VCaP (cell line): Measurements from ENCODE around the gene CYSRT1.
A peak's percentile ranks its signal among the peaks of the same experiment; 100 is the strongest.

Experiments
- H3K27ac ChIP-seq: fragments of 450-650 bp; 2 replicates; pipeline ENCODE4 v1.5.1; 2017
- TF ChIP-seq, protein P1 (sequence below): fragments of 450-650 bp; conservative IDR thresholded peaks from 2 replicates; pipeline ENCODE4 v1.5.1; 2017; ENCODE audit warnings: mild to moderate bottlenecking, moderate library complexity

The CYSRT1 gene

DNA sequence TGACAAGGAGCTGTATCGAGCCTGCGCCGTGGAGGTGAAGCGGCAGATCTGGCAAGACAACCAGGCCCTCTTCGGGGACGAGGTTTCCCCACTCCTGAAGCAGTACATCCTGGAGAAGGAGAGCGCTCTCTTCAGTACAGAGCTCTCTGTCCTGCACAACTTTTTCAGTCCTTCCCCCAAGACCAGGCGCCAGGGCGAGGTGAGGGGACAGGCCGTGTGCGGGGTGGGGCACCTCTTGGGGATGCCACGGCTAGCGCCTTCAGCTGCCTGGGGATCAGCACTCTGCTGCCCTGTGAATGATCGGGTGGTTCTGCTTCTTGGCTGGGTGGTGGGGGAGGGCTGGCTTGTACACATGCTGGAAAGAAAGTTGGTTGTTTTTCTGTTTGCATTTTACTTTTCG, 31.9 kb downstream of the CYSRT1 start:
- peak overlapping the region; percentile 91; the same call in 1 of the 2 replicates for H3K27ac ChIP-seq
- TF ChIP-seq, protein P1, sequence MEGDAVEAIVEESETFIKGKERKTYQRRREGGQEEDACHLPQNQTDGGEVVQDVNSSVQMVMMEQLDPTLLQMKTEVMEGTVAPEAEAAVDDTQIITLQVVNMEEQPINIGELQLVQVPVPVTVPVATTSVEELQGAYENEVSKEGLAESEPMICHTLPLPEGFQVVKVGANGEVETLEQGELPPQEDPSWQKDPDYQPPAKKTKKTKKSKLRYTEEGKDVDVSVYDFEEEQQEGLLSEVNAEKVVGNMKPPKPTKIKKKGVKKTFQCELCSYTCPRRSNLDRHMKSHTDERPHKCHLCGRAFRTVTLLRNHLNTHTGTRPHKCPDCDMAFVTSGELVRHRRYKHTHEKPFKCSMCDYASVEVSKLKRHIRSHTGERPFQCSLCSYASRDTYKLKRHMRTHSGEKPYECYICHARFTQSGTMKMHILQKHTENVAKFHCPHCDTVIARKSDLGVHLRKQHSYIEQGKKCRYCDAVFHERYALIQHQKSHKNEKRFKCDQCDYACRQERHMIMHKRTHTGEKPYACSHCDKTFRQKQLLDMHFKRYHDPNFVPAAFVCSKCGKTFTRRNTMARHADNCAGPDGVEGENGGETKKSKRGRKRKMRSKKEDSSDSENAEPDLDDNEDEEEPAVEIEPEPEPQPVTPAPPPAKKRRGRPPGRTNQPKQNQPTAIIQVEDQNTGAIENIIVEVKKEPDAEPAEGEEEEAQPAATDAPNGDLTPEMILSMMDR: no peak

DNA sequence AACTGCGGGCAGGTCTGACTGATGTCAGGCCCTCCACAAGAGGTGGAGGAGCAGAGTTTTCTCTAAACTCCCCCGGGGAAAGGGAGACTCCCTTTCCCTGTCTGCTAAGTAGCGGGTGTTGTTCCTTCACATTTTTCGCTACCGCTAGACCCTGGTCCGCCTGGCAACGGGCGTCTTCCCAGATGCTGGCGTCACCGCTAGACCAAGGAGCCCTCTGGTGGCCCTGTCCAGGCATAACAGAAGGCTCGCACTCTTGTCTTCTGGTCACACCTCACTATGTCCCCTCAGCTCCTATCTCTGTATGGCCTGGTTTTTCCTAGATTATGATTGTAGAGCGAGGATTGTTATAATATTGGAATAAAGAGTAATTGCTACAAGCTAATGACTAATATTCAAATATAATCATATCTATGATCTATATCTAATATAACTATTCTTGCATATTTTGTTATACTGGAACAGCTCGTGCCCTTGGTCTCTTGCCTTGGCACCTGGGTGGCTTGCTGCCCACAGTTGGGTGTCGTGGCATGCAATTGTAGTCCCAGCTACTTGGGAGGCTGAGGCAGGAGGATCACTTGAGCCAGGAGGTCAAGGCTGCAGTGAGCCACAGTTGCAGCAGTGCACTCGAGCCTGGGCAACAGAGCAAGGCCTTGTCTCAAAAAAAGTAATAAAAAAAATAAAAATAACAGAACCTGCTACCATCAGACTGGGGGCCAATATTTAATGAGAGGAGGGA, 37.4 kb downstream of the CYSRT1 start:
- TF ChIP-seq, protein P1: peak; percentile 80
- peak overlapping the region; percentile 22; the same call in 1 of the 2 replicates for H3K27ac ChIP-seq

DNA sequence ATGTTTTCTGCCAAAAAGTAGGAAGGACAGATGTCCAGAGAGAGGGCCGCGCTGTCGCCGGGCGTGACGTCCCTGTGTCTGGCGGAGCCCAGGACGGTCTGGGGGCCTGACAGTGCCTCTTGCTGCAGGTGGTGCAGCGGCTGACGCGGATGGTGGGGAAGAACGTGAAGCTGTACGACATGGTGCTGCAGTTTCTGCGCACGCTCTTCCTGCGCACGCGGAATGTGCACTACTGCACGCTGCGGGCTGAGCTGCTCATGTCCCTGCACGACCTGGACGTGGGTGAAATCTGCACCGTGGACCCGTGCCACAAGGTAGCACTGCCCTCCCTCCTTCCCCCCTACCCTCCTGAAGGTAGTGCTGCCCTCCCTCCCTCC, 37.9 kb downstream of the CYSRT1 start:
- TF ChIP-seq, protein P1: no peak

DNA sequence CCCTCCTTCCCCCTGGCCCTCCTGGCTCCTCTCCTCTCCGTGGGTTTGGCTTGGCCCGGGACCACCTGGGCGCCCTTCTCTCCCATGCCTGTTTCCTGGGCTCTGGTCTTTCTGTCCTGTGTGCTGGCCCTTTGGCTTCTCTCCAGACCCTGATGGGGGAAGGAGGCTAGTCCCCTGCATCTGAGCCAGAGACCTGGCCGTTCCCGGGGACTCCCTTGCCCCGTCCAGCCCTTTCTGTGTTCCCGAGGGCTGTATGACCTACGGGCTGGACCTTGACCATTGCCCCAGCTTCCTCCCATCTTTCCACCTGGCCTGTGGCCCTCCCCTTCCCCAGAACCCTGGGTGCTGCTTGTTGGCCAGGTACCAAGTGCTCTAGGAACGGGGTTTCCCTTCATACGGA, 38.5 kb downstream of the CYSRT1 start:
- TF ChIP-seq, protein P1: no peak
- peak overlapping the region; percentile 18 for H3K27ac ChIP-seq

More for the DNA sequence above, 37.9 kb downstream of the CYSRT1 start:
- peak overlapping the region; percentile 22; the same call in 1 of the 2 replicates for H3K27ac ChIP-seq

DNA sequence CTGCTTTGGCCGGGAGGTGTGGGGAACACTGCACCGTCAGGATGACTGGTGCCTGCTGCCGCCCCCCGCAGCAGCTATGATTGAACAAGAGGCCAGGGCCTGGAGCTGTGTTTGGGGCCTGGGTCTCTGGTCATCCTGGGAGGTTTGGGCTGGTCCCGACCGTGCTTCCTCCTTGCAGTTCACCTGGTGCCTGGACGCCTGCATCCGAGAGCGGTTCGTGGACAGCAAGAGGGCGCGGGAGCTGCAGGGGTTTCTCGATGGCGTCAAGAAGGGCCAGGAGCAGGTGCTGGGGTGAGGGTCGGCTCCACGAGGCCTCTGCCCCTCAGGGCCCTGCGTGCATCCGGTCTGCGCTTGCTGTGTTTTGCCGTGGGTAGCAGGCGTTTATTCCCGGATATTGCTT, 39.1 kb downstream of the CYSRT1 start:
- H3K27ac ChIP-seq: peak overlapping the region; percentile 18
- TF ChIP-seq, protein P1: no peak

DNA sequence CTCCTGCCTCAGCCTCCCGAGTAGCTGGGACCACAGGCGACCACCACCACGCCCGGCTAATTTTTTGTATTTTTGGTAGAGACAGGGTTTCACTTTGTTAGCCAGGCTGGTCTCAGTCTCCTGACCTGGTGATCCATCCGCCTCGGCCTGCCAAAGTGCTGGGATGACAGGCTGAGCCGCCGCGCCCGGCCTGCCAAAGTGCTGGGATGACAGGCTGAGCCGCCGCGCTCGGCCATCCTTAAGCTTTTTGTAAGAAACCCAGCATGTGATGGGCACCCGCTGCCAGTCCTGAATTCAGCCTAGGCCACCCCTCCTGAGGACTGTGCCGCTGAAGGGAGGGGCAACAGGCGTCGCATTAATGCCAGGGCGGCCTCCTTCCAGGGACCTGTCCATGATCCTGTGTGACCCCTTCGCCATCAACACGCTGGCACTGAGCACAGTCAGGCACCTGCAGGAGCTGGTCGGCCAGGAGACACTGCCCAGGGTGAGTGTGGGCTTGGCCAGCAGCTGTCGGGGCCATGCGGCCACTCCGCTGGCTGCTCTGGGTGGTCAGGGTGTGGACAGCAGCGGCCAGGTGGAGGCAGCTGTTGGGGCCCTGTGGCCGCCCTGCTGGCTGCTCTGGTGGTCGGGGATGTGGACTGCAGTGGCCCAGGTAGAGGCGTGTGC, 40.7 kb downstream of the CYSRT1 start:
- TF ChIP-seq, protein P1: no peak
- H3K27ac ChIP-seq: peak overlapping the region; percentile 99

DNA sequence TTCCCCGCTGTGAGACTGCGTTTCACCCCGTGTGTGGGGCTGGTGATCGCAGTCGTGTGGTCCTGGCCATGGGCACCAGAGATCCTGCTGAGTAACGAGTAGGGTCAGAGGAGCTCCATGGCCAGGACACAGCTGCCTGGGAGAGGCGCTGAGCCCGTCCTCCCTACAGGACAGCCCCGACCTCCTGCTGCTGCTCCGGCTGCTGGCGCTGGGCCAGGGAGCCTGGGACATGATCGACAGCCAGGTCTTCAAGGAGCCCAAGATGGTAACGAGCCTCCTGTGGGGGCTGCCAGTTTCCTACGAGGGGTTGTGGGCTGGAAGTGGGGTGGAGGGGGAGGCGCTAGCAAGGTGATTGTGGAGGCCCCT, 41.2 kb downstream of the CYSRT1 start:
- H3K27ac ChIP-seq: peak overlapping the region; percentile 99
- TF ChIP-seq, protein P1: no peak
